Dermis blood vessel endothelial cell (primary cell): ENCODE results near the gene SLC38A10. TPM values are rescaled to one million over a fixed set of nuclear protein-coding genes. Genes with fewer than 3 reads are reported as not detected.
"Not testable (repeated sequence)": the region's sequence is repeated elsewhere in the genome, so short reads cannot be mapped to it uniquely, and the experiment has no call there.

Source experiments
- DNase-seq: peaks from one replicate; pipeline ENCODE4 v3.0.0; 2010
- total RNA-seq: library from RNA; depleted of rRNA; stranded (reverse); fragments of >200 nt; gene quantifications from 2 replicates; pipeline ENCODE4 v1.2.3, GENCODE V29; 2014

SLC38A10 gene
- total RNA-seq, 1 donor from 2014 or later, result 101 TPM

DNA sequence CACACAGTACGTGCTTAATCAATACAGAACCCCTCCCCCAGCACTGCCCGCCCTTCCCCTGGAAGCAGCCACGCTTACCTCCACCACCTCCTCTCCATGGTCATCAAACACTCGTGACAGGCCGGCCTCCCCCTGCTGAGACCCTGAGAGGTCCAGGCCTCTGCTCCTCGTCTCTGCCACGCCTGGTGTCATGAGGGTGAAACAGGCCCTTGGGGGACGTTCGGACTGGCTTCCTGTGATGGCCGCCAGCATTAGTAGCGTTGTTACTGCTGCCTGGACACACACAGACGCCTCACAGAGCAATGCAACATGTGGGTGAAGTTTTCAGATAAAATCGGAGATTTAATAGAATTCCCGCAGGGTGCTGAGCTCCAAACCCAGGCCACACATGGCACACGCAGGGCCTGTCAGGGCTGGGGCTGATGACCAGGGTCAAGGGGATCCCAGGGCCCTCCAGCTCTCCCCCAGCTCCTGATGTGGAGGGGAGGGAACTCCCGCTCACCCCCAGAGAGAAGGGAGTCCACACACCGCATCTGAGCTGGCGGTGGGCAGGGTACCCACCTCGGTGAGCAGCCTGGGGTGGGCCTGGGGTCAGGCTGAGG is 15.9 kb upstream of the SLC38A10 start:
- no peak for DNase-seq

DNA sequence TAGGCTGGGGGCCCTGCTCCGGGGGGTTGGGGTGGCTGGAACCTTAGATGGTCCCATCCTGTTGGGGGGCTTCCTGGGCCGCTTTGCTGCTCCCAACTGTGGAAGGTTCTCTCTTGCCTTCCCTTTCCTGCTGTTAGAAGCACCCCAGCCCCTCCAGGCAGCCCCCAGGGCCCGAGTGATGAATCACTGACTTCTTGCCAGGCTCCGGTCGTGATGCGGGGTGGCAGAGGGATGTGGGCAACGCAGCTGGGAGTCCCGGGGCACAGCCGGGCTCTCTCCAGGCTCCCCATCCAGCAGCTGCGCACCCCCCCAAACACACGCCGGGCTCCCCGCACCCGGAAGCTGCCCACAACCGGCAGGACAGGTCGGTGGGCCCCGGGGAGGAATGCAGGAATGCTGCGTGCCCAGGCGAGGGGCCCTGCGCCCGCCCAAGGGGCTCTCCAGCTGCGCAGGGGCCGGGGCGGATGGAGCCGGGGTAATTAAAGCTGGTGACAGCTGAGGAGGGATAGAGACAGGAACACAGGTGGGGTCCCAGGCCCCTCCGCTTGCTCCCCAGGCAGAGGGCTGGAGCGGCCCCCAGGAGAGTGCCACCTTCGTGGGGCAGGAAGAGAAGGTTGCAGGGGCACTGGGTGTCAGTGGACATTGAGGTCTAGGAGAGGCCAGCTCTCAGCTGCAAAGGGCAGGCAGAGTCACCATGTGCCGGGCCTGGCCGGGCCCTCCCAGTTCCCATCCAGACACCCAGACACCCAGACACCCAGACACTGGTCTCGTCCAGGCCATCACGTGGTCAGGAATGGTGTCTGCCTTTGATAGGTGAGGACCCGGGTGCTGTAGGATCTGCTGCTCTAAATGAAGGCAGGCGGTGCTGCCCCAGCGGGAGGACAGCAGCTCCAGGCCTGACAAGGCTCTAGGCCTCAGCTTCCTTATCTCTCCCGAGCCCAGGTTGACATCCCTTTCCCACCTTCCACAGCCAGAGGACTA is 15.0 kb upstream of the SLC38A10 start:
- DNase-seq, result no peak

DNA sequence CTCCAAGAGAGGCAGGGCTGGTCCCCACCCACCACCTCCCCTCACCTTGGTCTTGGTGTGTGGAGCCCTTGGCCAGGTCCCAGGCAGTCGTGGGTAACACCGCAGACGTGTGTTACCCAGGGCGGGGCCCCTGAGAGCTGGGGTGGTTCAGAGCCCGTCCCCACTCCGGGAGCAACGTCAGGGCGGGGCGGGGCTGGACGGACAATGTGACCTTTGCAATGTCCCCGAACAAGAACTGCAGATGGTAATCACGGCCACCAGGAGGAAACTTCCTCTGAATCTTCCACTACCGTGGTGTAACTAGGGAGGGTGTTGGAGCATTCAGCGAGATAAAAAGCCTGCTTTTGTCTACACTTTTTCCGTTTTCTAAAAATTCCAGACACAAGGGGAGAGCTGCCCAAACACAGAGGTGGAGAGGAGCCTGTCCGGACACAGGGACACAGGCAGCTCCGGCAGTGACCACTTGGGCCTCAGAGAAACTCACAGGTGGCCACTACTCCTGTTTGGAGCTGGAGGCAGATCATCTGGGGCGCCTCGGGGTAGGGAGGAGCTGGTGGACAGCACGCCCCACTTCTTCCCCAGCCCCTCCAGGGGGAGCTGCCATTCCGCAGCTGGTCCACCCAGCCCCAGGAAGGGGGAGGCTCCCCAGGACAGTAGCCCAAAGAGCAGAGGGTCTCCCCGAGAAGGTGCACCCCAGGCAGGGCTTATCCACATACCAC is 14.2 kb upstream of the SLC38A10 start:
- DNase-seq, result peak; percentile 75

DNA sequence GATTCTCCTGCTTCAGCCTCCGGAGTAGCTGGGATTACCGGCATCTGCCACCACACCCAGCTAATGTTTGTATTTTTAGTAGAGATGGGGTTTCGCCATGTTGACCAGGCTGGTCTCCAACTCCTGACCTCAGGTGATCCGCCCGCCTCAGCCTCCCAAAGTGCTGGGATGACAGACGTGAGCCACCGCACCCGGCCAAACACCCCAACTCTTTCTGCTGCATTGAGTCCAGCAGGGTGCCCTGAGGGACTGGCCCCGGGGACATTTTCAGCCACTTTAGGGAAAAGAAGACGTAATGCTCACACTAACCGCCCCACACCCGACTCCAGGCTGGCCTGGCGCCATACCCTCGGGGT is 13.7 kb upstream of the SLC38A10 start:
- not testable (repeated sequence) for DNase-seq

DNA sequence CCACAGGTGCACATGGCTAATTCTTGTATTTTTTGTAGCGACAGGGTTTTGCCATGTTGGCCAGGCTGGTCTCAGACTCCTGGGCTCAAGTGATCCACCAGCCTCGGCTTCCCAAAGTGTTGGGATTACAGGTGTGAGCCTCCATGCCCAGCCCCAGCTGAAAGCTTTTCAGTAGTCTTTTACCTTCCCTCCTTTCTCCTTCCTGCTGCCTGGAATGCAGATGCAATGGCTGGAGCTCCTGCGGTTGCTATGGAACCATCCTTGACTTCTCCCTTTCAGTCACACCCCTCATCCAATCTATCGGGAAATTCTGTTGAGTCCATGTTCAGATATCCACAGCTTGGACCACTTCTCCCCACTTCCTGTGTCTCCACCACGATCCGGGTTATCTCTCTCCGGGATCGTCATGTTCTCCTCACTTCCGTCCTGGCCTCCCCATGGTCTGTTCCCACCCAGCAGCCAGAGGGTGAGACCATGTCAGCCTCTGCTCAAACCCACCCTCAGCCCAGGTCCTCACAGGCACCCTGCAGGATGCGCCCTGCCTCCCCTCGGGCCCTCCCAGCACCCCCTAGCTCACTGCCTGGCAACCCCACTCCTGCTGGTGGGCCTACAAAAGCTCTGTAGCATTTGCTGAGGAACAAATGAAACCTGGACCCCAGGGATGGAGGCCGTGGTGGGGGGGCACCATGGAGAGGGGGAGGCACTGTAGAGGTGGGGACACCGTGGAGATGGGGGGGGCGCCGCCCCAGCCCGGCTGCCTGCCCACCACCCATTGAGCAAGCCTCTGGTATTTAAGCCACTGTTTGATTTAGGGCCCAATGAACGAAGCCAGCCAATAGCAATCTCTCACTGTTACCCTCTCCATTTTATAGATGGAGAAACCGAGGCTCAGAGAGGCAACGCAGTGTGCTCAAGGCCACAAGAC is 12.8 kb upstream of the SLC38A10 start:
- no peak for DNase-seq

DNA sequence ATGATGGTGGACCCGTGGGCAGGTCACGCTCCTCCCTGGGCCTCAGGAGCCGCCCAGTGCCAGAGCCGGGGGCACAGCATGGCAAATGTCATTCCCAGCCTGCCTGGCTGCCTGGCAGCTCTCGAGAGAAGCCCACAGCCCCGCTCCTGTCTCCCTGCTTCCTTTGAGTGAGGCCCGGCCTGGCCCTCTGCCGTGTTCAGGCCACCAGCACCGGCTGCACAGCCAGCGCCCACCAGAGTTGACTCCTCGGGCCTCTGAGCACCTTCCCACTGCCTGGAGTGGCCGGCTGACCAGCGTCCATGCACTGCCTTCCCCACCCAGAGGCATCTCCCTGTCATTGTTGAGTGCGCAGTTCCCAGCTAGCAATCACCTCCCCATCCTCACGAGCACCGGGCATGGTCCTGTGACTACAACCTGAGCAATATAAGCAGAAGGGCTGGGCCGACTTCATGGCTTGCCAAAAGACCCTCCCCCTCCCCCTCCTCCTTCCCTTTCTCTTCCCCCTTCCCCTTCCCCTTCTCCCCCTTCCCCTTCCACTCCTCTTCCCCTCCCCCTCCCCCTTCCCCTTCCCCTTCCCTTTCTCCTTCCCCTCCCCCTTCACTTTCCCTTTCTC is 11.9 kb upstream of the SLC38A10 start:
- no peak for DNase-seq

DNA sequence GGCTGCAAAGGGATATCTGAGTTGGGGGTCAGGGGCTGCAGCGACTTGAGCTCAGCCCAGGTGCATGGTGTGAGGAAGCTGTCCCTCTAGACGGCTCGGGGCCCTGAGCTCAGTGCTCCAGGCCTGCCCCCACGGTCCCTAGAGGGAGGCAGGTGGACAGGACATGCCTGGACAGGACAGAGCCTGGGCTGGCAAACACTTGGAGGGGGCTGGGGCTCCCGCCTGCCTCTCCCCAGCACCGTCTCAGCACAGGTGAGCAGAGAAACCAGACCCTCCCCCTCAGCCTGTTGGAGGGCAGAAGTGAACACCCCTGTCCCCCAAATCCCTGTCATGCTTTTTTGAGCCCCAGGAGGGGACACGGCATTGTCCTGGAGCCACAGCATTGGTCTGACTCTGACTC is 11.4 kb upstream of the SLC38A10 start:
- no peak for DNase-seq

DNA sequence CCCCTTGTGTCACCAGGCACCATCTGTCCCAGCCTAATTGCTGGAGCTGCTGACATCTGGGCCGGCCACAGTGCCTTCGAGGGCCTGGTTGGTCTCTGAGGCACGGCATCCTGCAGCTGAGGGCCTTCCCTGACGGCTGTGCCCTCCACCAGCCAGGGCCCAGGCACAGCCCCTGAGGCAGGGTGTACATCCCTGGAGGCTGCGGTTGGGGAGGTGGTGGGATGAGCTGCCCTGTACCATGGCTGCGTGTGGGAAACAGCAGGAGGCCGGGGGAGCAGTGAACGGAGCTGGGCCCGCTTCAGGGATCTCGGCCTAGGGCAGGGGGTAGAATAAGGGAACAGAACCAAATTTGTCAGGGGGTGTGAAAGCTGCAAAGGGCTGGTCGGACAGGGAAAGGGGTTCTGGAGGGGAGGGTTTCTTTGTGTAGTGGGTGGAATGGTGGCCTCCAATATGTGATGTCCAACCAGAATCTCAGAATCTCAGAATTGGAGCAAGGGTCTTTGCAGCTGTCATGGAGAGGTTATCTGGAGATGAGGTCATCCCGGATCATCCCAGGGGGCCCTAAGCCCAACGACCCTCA is 10.0 kb upstream of the SLC38A10 start:
- DNase-seq, result no peak

DNA sequence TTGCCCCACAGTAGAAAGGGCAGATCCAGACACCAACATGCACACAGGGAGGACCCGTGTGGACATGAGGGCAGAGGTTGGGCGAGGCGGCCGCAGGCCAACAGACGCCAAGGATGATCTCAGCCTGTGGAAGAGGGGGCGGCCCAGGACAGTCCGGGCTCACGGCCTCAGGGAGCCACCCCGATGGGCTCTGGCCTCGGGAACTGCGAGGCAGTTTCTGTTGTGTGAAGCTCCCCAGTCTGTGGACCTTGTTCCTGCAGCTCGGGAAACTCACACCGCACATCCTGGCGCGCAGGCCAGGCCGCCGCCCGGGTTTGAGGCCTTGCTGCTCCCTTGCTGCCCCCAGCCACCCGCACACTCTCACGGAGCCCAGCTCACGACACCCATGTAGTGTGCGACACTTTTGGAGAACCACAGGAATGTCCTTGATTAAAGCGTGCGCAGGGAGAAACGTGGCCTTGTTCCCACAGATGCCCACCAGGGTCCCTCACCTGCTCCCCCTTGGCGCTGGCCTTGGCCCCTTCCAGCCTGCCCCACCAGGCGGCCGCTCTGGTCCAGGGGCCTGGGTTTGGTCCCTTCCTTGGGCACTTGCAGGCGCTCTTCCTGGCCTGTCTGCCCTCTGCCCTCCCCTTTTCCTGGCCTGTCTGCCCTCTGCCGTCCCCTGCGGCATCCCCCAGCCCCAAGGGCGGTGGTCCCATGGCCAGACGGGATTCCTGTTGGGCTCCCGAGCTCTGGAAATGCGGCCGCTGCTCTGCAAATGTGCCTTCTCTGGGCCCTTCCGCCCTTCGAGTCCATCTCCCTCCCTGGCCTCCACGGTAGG is 9.3 kb upstream of the SLC38A10 start:
- no peak for DNase-seq

DNA sequence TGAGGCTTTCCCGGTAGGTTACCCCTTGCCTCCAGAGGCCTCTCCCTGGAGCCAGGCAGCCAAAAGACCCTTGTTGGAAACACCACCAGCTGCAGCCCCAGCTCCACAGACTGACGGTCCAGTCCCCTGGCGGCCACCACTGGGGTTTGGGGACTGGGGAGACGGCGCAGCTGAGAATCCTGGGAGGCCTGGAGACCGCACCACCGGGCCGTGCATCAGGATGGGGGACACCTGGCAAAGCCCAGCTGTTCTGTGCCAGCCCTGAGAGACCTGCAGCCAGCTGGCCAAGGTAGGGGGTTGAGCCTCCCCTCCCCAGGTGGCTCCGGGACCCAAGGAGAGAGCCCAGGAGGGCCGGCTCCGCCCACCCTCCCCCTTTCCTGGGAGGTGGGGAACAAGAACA is 8.3 kb upstream of the SLC38A10 start:
- no peak for DNase-seq

DNA sequence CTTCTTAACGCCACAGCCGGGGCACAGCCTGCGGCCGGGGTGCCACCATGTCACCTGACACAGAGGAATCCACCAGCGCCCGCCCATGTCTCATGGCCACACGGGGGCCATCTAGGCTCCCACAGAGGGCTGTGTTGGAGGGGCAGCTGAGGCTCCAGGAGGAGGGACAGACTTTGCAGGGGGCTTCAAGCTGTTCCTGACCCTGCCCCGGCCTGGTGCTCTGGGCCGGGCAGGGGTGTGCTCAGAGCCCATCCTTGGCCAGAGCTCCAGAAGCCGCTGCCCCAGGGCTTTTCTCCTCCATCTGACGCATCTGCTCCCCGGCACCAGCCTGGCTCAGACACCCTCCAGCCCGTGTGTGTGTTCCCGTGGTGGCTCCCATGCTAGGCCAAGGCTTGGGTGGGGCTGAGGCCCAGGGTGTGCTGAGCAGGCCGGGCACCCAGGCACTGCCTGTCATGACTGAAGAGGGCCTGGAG is 7.8 kb upstream of the SLC38A10 start:
- no peak for DNase-seq

DNA sequence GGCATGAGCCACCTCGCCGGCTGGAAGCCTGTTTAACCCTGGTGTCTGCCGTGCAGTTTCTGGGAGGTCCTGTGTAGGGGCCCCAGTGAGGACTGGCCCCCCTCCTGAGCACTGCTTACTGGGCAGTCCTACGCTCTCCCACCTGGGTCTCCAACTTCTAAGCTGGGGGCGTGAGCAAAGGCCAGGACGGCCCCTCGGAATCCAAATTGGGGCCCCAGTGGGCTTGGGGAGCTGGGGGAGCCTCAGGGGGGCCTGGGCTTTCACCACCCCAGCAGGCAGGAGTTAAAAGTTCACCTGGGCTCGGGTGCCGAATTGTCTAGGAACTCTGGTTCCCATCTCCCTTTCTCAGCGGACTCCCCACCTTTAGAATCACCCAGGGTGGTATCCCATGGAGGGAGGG is 7.2 kb upstream of the SLC38A10 start:
- DNase-seq, result no peak

DNA sequence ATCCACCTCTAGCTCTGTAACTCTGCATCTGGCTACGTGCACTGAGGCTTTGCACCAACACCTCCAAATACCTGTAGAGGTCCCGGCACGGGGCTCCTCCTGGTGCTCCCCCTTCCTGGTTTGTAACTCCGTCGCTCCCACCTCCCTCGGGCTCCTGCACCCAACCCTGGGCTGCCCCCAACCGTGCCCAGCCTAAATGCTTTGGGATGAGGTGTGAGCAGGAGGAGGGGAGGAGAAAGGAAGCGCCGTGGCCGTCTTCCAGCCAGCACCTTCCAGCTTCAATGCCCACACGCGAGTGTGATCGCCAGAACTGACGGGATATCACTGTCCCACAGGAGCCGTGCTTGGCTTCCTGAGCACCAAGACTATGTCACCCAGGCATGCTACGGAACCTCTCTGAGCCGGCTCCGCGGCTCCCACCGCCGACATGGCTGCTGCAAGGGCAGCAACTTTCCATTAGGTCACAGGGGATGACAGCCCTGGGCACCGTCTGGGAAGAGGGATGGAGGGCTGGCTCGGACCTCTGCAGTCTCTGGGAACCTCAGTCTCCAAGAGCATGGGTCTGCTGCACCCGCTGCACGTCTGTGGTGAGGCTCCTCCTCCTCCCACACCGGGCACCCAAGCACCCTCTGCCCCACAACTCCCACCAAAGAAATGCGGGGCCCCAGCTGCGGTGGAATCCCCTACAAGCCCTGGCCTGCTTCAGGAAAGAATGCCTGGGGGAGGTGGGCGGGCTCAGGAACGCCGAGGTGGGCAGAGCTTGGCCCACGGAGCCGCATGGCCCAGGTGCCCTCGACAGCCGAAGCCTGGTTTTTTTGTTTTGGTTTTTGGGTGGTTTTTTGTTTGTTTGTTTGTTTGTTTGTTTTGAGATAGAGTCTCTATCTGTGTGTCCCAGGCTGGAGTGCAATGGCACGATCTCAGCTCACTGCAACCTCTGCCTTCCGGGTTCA is 6.4 kb upstream of the SLC38A10 start:
- DNase-seq, result peak; percentile 23

DNA sequence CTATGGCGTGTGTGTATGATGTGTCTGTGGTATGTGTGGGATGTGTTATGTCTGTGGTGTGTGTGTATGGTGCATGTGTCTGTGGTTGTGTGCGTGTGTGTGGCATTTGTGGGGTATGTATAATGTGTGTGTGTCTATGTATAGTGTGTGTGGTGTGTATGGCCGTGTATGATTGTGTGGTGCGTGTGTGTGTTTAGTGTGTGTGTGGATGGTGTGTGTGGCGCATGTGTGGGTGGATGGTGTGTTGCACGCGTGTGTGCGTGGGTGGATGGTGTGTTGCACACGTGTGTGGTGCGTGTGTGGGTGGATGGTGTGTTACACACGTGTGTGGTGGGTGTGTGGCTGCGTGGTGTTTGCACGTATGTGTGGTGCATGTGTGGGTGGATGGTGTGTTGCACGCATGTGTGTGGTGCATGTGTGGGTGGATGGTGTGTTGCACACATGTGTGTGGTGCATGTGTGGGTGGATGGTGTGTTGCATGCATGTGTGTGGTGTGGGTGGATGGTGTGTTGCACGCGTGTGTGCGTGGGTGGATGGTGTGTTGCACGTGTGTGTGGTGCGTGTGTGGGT is 5.6 kb upstream of the SLC38A10 start:
- DNase-seq, result no peak

DNA sequence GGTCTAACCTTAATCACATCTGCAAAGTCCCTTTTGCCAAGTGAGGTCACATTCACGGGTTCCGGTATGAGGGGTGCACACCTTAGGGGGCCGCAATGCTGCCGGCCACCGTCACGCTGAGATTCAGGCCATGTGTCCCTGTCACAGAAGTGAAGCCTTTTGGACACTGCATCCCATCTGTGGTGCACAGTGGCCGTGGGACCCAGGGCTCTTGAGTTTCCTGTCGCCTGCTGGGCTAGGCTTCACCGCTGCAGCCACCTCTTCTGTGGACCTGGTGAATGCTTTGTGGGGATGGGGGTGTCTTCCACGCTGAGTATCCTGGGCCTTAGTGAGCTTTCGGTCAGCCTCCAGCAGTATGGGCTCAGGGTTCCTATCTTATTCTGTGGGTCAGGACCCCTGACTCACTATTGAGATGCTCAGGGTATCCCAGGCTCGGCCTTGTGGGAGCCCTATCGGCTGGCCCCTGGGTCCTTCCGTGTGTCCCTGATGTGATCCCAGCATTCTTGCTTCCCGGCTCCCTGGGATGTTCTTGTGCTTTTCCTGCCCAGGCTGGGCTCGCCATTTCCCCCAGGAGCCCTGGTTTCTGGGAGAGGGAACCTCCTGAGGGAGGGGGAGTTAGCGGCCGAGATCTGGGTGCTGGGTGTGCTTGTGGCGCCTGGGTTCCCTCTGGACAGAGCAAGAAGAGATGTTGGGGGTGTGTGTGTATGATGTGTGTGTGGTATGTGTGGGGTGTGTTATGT is 4.9 kb upstream of the SLC38A10 start:
- no peak for DNase-seq

DNA sequence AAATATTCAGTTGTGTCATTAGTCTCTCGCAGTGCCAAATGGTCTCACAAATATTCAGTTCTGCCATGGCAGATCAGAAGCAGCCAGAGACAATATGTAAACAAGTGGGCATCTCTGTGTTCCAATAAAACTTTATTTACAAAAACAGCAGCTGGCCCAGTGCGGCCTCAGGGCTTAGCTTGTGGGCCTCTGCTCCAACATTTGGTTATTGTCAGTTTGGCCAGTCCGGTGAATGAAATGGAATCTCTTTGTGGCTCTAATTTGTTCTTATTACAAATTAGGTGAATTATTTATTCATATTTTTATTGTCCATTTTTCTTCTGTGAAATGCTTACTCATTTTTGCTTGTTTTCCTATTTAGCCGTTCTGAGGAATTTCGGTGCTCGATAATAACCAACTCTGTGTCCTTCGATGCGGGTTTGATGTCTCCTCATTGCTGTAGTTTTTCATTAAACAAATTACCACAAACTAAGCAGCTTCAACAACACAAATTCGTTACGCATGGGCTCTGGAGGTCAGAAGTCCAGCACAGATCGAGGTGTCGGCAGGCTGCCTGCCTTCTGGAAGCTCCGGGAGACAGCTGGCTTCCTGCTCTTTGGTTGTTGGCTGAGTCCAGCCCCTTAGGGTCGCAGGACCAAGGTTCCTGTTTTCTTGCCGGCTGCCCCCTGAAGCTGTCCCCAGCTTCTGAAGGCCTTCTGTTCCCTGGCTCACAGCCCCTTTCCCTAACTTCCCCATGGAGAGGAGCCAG is 4.1 kb upstream of the SLC38A10 start:
- DNase-seq, result no peak

DNA sequence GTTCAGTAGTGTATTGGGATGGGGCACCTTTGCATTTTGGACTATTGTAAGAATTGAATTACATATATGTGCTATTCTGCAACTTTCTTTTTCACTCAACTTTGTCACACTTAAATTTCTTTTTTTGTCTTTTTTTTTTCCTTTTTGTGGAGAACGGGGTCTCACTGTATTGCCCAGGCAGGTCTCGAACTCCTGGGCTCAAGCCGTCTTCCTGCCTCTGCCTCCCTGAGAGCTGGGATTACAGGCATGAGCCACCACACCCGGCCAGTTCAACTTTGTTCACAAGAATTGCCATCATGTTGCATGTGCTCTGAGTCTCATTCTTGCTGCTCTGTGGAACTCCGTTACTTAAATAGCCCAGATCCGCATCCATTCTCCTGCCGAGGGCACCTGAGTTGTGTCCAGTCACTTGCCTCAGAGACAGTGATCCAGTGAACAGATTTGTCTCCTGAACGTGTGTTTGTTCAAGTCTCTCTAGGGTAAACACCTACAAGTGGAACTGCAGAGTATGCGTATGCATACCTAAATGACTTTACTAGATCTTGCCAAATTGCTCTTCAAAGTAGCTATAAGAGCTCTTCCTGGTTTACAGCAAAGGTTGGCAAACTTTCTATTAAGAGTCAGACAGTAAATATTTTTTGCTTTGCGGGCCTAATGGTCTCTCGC is 3.4 kb upstream of the SLC38A10 start:
- no peak for DNase-seq
